Trophoblast cell (in vitro differentiated cells and primary cell): ENCODE results near the gene KIF1B.
A peak's percentile ranks its signal among the peaks of the same experiment; 100 is the strongest.

Experiments
- DNase-seq, 2 donors: peaks; one replicate each; pipeline ENCODE4 v3.0.0-alpha.2; 2016
- H2AFZ ChIP-seq: 2 replicates; pipeline ENCODE4 v1.6.1; 2013; ENCODE audit warnings: low read length, moderate library complexity, mild to moderate bottlenecking; ENCODE audit not compliant: insufficient read depth, poor library complexity
- H2AK5ac ChIP-seq: 2 replicates; pipeline ENCODE4 v1.6.1; 2013; ENCODE audit warnings: mild to moderate bottlenecking, low read length
- H2BK120ac ChIP-seq: 2 replicates; pipeline ENCODE4 v1.6.1; 2013; ENCODE audit warnings: low read length, mild to moderate bottlenecking, moderate library complexity; ENCODE audit not compliant: insufficient read depth, poor library complexity
- H2BK12ac ChIP-seq: 2 replicates; pipeline ENCODE4 v1.6.1; 2013; ENCODE audit warnings: mild to moderate bottlenecking, low read length, moderate library complexity
- H2BK5ac ChIP-seq: 2 replicates; pipeline ENCODE4 v1.6.1; 2013; ENCODE audit warnings: low read length, low read depth, moderate library complexity, mild to moderate bottlenecking; ENCODE audit not compliant: poor library complexity
- H3K14ac ChIP-seq: 2 replicates; pipeline ENCODE4 v1.6.1; 2013; ENCODE audit warnings: mild to moderate bottlenecking, low read length
- H3K18ac ChIP-seq: 2 replicates; pipeline ENCODE4 v1.6.1; 2013; ENCODE audit warnings: mild to moderate bottlenecking, low read length
- H3K23ac ChIP-seq: 2 replicates; pipeline ENCODE4 v1.6.1; 2013; ENCODE audit warnings: low read length
- H3K27ac ChIP-seq: 2 replicates; pipeline ENCODE4 v1.5.1; 2013; ENCODE audit warnings: low read depth, mild to moderate bottlenecking, inconsistent platforms, low read length, moderate library complexity
- H3K27me3 ChIP-seq: 2 replicates; pipeline ENCODE4 v1.6.1; 2013; ENCODE audit warnings: inconsistent platforms, mild to moderate bottlenecking, low read length, moderate library complexity; ENCODE audit not compliant: insufficient read depth
- H3K36me3 ChIP-seq, 2 experiments: 1 replicate in 1 of 2; 2 replicates in 1 of 2; pipeline ENCODE4 v1.6.1; 2013; ENCODE audit warnings: low read length in 2 of 2, mild to moderate bottlenecking in 2 of 2, moderate library complexity in 1 of 2; ENCODE audit not compliant: insufficient read depth in 2 of 2, control insufficient read depth in 1 of 2
- H3K4ac ChIP-seq: 2 replicates; pipeline ENCODE4 v1.6.1; 2013; ENCODE audit warnings: low read depth, mild to moderate bottlenecking, low read length, moderate library complexity
- H3K4me1 ChIP-seq, 2 experiments: 1 replicate in 1 of 2; 2 replicates in 1 of 2; pipeline ENCODE4 v1.6.1; 2013; ENCODE audit warnings: low read length in 2 of 2, mild to moderate bottlenecking in 2 of 2, moderate library complexity in 1 of 2; ENCODE audit not compliant: insufficient read depth in 2 of 2, control insufficient read depth in 1 of 2
- H3K4me2 ChIP-seq: 2 replicates; pipeline ENCODE4 v1.6.1; 2013; ENCODE audit warnings: inconsistent platforms, mild to moderate bottlenecking, low read length, moderate library complexity
- H3K4me3 ChIP-seq: 2 replicates; pipeline ENCODE4 v1.5.1; 2013; ENCODE audit warnings: mild to moderate bottlenecking, low read depth, low read length, inconsistent platforms
- H3K79me1 ChIP-seq: one replicate; pipeline ENCODE4 v1.6.1; 2013; ENCODE audit warnings: low read length
- H3K79me2 ChIP-seq: 2 replicates; pipeline ENCODE4 v1.6.1; 2013; ENCODE audit warnings: low read length, mild to moderate bottlenecking; ENCODE audit not compliant: control insufficient read depth, insufficient read depth, poor library complexity
- H3K9ac ChIP-seq: 2 replicates; pipeline ENCODE4 v1.6.1; 2013; ENCODE audit warnings: mild to moderate bottlenecking, low read length
- H3K9me3 ChIP-seq: 2 replicates; pipeline ENCODE4 v1.6.1; 2013; ENCODE audit warnings: low read depth, mild to moderate bottlenecking, control low read depth, inconsistent platforms, low read length; ENCODE audit not compliant: insufficient read depth
- H4K12ac ChIP-seq: 2 replicates; pipeline ENCODE4 v1.6.1; 2013; ENCODE audit warnings: low read depth, mild to moderate bottlenecking, low read length, moderate library complexity
- H4K8ac ChIP-seq: 2 replicates; pipeline ENCODE4 v1.6.1; 2013; ENCODE audit warnings: low read depth, mild to moderate bottlenecking, low read length, moderate library complexity
- H4K91ac ChIP-seq: one replicate; pipeline ENCODE4 v1.6.1; 2013; ENCODE audit warnings: low read depth, mild to moderate bottlenecking, low read length, moderate library complexity
- WGBS: extraction: QIAGEN DNeasy Blood & Tissue Kit; methylation state at CpG from one replicate; pipeline ENCODE4 v1.1.7; 2013; ENCODE audit warnings: missing lambda C conversion rate; ENCODE audit not compliant: insufficient read length, insufficient coverage; ENCODE audit errors: extremely low coverage; 5-methylcytosine and 5-hydroxymethylcytosine counted together

The KIF1B gene

GRCh38 chr1:10267921-10268320 is 57.6 kb downstream of the KIF1B start:
- no peak overlapping the region for H3K18ac ChIP-seq
- no peak overlapping the region for H4K8ac ChIP-seq
- no peak overlapping the region for H3K23ac ChIP-seq
- H2BK120ac ChIP-seq: no peak overlapping the region
- no peak overlapping the region for H3K4ac ChIP-seq
- H3K79me1 ChIP-seq: no peaks in the 10 kb centered on the region
- no peak overlapping the region for H3K4me3 ChIP-seq
- no peak overlapping the region for H3K14ac ChIP-seq
- DNase-seq: no peak
- no peak overlapping the region for H4K91ac ChIP-seq
- H3K4me1 ChIP-seq: no peaks in the 10 kb centered on the region
- H3K27ac ChIP-seq: no peak overlapping the region
- no peaks in the 10 kb centered on the region for H3K27me3 ChIP-seq
- no peak overlapping the region for H3K9ac ChIP-seq
- H2BK5ac ChIP-seq: no peak overlapping the region
- no peak overlapping the region for H2AFZ ChIP-seq
- peaks cover 7 to 13% of the 10 kb centered on the region in 2 experiments for H3K36me3 ChIP-seq
- H4K12ac ChIP-seq: no peak overlapping the region
- no peaks in the 10 kb centered on the region for H3K9me3 ChIP-seq
- no peak overlapping the region for H2AK5ac ChIP-seq
- no peak overlapping the region for H3K4me2 ChIP-seq
- no CpG with 5 or more reads among the region's 5 CpGs for WGBS
- no peaks in the 10 kb centered on the region for H3K79me2 ChIP-seq
- no peak overlapping the region for H2BK12ac ChIP-seq

GRCh38 chr1:10271090-10271489 is 60.7 kb downstream of the KIF1B start:
- H3K23ac ChIP-seq: no peak overlapping the region
- no peak overlapping the region for H2BK120ac ChIP-seq
- no CpG with 5 or more reads among the region's 2 CpGs for WGBS
- H3K4me1 ChIP-seq: no peaks in the 10 kb centered on the region
- H3K27me3 ChIP-seq: no peaks in the 10 kb centered on the region
- no peak overlapping the region for H3K4ac ChIP-seq
- H3K14ac ChIP-seq: no peak overlapping the region
- no peak overlapping the region for H2BK5ac ChIP-seq
- no peak overlapping the region for H2AK5ac ChIP-seq
- H4K91ac ChIP-seq: no peak overlapping the region
- H3K79me1 ChIP-seq: no peaks in the 10 kb centered on the region
- peaks cover 5 to 14% of the 10 kb centered on the region in 2 experiments for H3K36me3 ChIP-seq
- H2AFZ ChIP-seq: no peak overlapping the region
- H3K27ac ChIP-seq: no peak overlapping the region
- no peak overlapping the region for H3K9ac ChIP-seq
- H3K79me2 ChIP-seq: no peaks in the 10 kb centered on the region
- DNase-seq: no peak
- H4K8ac ChIP-seq: no peak overlapping the region
- H3K9me3 ChIP-seq: no peaks in the 10 kb centered on the region
- H3K4me3 ChIP-seq: no peak overlapping the region
- H3K4me2 ChIP-seq: no peak overlapping the region
- no peak overlapping the region for H4K12ac ChIP-seq
- H2BK12ac ChIP-seq: no peak overlapping the region
- H3K18ac ChIP-seq: no peak overlapping the region

- H3K27ac ChIP-seq: no peak overlapping the region
These were observed 61.5 kb downstream of the KIF1B start for GRCh38 chr1:10271869-10272268.

GRCh38 chr1:10272274-10272673 is 61.9 kb downstream of the KIF1B start:
- Histone ChIP-seq H4K12ac (no peak overlapping the region), H2AK5ac (no peak overlapping the region), H3K27me3 (no peaks in the 10 kb centered on the region), H4K91ac (no peak overlapping the region), H3K4me1 (no peaks in the 10 kb centered on the region), H3K23ac (no peak overlapping the region), H4K8ac (no peak overlapping the region), H3K9ac (no peak overlapping the region), H3K9me3 (no peaks in the 10 kb centered on the region), H3K4me3 (no peak overlapping the region), H3K4ac (no peak overlapping the region), H3K79me2 (no peaks in the 10 kb centered on the region), H3K27ac (no peak overlapping the region), H3K4me2 (no peak overlapping the region), H3K18ac (no peak overlapping the region), H2BK5ac (no peak overlapping the region), H2AFZ (no peak overlapping the region), H3K36me3 (peaks cover 9 to 12% of the 10 kb centered on the region in 2 experiments), H3K79me1 (no peaks in the 10 kb centered on the region), H2BK12ac (no peak overlapping the region), H2BK120ac (no peak overlapping the region), H3K14ac (no peak overlapping the region)
- no CpG with 5 or more reads among the region's 1 CpG for WGBS
- no peak for DNase-seq

More at GRCh38 chr1:10271869-10272268, 61.5 kb downstream of the KIF1B start:
- no peak overlapping the region for H3K18ac ChIP-seq
- no peak overlapping the region for H3K4ac ChIP-seq
- no peaks in the 10 kb centered on the region for H3K4me1 ChIP-seq
- no peak overlapping the region for H4K91ac ChIP-seq
- H3K79me2 ChIP-seq: no peaks in the 10 kb centered on the region
- peaks cover 7 to 16% of the 10 kb centered on the region in 2 experiments for H3K36me3 ChIP-seq
- peak overlapping the region; percentile 27 for H3K23ac ChIP-seq
- no peaks in the 10 kb centered on the region for H3K9me3 ChIP-seq
- H2BK5ac ChIP-seq: no peak overlapping the region
- no peak for DNase-seq
- no peak overlapping the region for H2BK120ac ChIP-seq
- H4K8ac ChIP-seq: no peak overlapping the region
- no peak overlapping the region for H2BK12ac ChIP-seq
- no peak overlapping the region for H3K9ac ChIP-seq
- no peak overlapping the region for H3K14ac ChIP-seq
- H3K79me1 ChIP-seq: no peaks in the 10 kb centered on the region
- H2AK5ac ChIP-seq: no peak overlapping the region
- H3K4me2 ChIP-seq: no peak overlapping the region
- no CpG with 5 or more reads among the region's 2 CpGs for WGBS
- no peak overlapping the region for H2AFZ ChIP-seq
- no peaks in the 10 kb centered on the region for H3K27me3 ChIP-seq
- no peak overlapping the region for H4K12ac ChIP-seq
- no peak overlapping the region for H3K4me3 ChIP-seq
